GM12878 (cell line): ENCODE measurements around the gene UBC. TPM values are rescaled to one million over a fixed set of nuclear protein-coding genes. Genes with fewer than 3 reads are reported as not detected.

ENCODE experiments used
- KLF5 ChIP-seq: fragments of 450-650 bp; IDR thresholded peaks from 2 replicates; pipeline ENCODE4 v1.6.1; 2014; ENCODE audit warnings: mild to moderate bottlenecking; ENCODE audit not compliant: partially characterized antibody
- ZNF687 ChIP-seq: fragments of 450-650 bp; IDR thresholded peaks from 2 replicates; pipeline ENCODE4 v1.6.1; 2017; ENCODE audit warnings: mild to moderate bottlenecking, moderate library complexity
- ZSCAN29 ChIP-seq: fragments of 450-650 bp; IDR thresholded peaks from 2 replicates; pipeline ENCODE4 v1.6.1; 2017; ENCODE audit warnings: mild to moderate bottlenecking, moderate library complexity
- polyA plus RNA-seq, 11 experiments: library from polyadenylated mRNA; depleted of rRNA in 4 of 11; unstranded in 6 of 11; stranded (reverse) in 5 of 11; fragments of >200 nt; fragmentation: Nextera tagmentation in 4 of 11; fragmentation: Illumina TruSeq in 1 of 11; extraction: Ambion mirVana in 4 of 11; extraction: Trizol in 1 of 11; gene quantifications; 1 replicate in 1 of 11; 2 replicates in 10 of 11; pipeline versions ENCODE4 v1.2.1 to v1.2.3, GENCODE V29; 2011 to 2016; ENCODE audit warnings: inconsistent platforms in 2 of 11, missing spikeins in 2 of 11, low read depth in 1 of 11
- total RNA-seq, 4 experiments: library from RNA; depleted of rRNA in 3 of 4; stranded (reverse); fragments of >200 nt in 3 of 4; fragmentation: Illumina TruSeq in 1 of 4; extraction: Trizol in 1 of 4; gene quantifications; 2 replicates each; pipeline versions ENCODE4 v1.2.1 to v1.2.3, GENCODE V29; 2013 to 2021
- TF ChIP-seq, protein P1 (sequence below): IDR thresholded peaks from 2 replicates; pipeline ENCODE4 v1.6.1; 2012; ENCODE audit warnings: mild to moderate bottlenecking, low read depth, low read length

UBC gene
- total and polyA plus RNA-seq, 10 of the 15 experiments (the other 5 are each of a cell fraction or from before 2014, with no cell fraction given), result 653 to 1,666 (median 874) TPM

GRCh38 chr12:124920353-124920935, 6.0 kb upstream of the UBC start (continued):
- TF ChIP-seq, protein P1, sequence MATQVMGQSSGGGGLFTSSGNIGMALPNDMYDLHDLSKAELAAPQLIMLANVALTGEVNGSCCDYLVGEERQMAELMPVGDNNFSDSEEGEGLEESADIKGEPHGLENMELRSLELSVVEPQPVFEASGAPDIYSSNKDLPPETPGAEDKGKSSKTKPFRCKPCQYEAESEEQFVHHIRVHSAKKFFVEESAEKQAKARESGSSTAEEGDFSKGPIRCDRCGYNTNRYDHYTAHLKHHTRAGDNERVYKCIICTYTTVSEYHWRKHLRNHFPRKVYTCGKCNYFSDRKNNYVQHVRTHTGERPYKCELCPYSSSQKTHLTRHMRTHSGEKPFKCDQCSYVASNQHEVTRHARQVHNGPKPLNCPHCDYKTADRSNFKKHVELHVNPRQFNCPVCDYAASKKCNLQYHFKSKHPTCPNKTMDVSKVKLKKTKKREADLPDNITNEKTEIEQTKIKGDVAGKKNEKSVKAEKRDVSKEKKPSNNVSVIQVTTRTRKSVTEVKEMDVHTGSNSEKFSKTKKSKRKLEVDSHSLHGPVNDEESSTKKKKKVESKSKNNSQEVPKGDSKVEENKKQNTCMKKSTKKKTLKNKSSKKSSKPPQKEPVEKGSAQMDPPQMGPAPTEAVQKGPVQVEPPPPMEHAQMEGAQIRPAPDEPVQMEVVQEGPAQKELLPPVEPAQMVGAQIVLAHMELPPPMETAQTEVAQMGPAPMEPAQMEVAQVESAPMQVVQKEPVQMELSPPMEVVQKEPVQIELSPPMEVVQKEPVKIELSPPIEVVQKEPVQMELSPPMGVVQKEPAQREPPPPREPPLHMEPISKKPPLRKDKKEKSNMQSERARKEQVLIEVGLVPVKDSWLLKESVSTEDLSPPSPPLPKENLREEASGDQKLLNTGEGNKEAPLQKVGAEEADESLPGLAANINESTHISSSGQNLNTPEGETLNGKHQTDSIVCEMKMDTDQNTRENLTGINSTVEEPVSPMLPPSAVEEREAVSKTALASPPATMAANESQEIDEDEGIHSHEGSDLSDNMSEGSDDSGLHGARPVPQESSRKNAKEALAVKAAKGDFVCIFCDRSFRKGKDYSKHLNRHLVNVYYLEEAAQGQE, result no peak
- TF ChIP-seq ZNF687 (0 out of 2 replicates have a peak, but pooled peaks have one; percentile 3), KLF5 (no peak), ZSCAN29 (no peak)
- TF ChIP-seq, all 136 proteins: peak for 7
